Measurements from ENCODE around the gene BLNK.

The BLNK gene

DNA sequence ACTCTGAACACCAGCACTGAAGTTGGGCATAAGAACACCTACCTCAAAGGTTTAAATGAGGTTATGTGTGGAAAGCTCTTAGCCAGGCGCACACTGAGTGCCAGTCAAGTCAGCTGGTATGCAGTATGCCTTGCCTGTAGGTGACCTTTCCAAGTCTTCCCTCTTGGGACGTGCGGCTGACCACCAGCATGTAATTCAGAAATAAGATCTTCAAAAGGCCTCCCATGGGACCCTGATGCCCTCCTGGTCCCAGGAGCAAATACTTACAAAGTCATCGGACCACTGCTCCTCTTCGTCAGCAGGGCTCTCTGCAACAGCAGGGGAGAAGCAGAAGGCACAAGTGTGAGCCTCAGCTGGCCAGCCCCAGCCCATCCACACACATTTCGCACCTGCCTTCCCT, 40.8 kb downstream of the BLNK start:
- no peak overlapping the region for H3K9ac ChIP-seq (ENCODE audit: low read depth in 1 of 2, low read length in 2 of 2)
- H3K27me3 ChIP-seq (ENCODE audit: control insufficient read depth in 2 of 2, insufficient read depth in 2 of 2, low read length in 2 of 2), result no peaks in the 10 kb centered on the region
- no peak overlapping the region for H3K4me3 ChIP-seq (ENCODE audit: low read length in 2 of 2)
- H3K9me3 ChIP-seq (ENCODE audit: control insufficient read depth in 2 of 2, low read length in 2 of 2), result no peaks in the 10 kb centered on the region
- H3K36me3 ChIP-seq (ENCODE audit: control insufficient read depth in 2 of 2, insufficient read depth in 2 of 2, low read length in 2 of 2), result peaks cover 12 to 30% of the 10 kb centered on the region in 2 donors
- peaks cover 2 to 11% of the 10 kb centered on the region in 2 donors for H3K4me1 ChIP-seq (ENCODE audit: control insufficient read depth in 2 of 2, insufficient read depth in 2 of 2, low read length in 2 of 2)
- H3K27ac ChIP-seq (ENCODE audit: low read depth in 2 of 2, low read length in 2 of 2), result no peak overlapping the region

DNA sequence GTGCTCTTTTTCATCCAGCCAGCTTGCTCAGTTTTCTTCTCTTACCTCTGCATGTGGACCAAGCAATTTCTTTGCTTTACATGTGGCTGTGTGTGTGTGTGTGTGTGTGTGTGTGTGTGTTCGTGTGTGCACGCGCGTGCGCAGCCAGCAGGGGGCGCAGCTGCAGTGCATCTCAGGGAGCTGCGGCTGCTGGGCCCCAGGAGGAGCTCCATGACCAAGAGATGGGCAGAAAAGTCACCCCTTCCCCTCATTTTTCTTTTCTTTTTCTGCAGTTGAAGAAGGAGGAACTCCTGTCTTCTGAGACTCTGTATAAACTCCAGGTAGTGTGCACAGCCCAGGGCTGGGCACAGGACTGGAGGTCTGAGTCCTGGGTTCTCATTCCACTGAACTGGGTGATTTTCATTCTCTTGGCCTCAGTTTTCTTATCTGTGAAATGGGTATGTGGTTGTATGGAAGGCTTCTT, 41.8 kb downstream of the BLNK start:
- Histone ChIP-seq H3K9me3 (ENCODE audit: control insufficient read depth in 2 of 2, low read length in 2 of 2) (no peaks in the 10 kb centered on the region), H3K9ac (ENCODE audit: low read depth in 1 of 2, low read length in 2 of 2) (no peak overlapping the region), H3K4me1 (ENCODE audit: control insufficient read depth in 2 of 2, insufficient read depth in 2 of 2, low read length in 2 of 2) (peaks cover 2 to 11% of the 10 kb centered on the region in 2 donors), H3K36me3 (ENCODE audit: control insufficient read depth in 2 of 2, insufficient read depth in 2 of 2, low read length in 2 of 2) (peaks cover 16 to 35% of the 10 kb centered on the region in 2 donors), H3K27ac (ENCODE audit: low read depth in 2 of 2, low read length in 2 of 2) (peak overlapping the region; percentile 28 to 32), H3K4me3 (ENCODE audit: low read length in 2 of 2) (no peak overlapping the region), H3K27me3 (ENCODE audit: control insufficient read depth in 2 of 2, insufficient read depth in 2 of 2, low read length in 2 of 2) (no peaks in the 10 kb centered on the region)

DNA sequence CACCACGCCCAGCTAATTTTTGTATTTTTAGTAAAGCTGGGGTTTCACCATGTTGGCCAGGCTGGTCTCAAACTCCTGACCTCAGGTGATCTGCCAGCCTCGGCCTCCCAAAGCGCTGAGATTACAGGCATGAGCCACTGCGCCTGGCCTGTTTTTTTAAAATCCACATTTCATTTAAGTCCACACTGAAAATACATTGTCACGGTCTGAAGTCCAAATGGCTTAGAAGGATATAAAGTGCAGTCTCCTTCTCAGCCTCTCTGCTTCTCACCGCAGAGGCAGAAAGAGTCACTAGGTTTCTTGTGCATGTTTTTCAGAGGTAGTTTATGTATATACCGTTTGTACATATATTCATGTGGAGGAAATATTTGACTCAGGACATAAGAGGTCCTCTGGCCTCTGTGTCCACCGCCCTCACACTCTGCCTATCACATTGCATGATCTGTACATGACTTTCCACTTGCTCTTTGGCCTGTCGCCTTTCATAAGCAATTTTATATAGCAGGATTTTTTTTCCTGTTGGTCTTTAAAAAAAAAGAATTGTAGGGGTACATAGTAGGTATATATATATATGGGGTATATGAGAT, 42.9 kb downstream of the BLNK start:
- peaks cover 2 to 11% of the 10 kb centered on the region in 2 donors for H3K4me1 ChIP-seq (ENCODE audit: control insufficient read depth in 2 of 2, insufficient read depth in 2 of 2, low read length in 2 of 2)
- H3K36me3 ChIP-seq (ENCODE audit: control insufficient read depth in 2 of 2, insufficient read depth in 2 of 2, low read length in 2 of 2), result peaks cover 16 to 33% of the 10 kb centered on the region in 2 donors
- H3K9me3 ChIP-seq (ENCODE audit: control insufficient read depth in 2 of 2, low read length in 2 of 2), result no peaks in the 10 kb centered on the region
- H3K9ac ChIP-seq (ENCODE audit: low read depth in 1 of 2, low read length in 2 of 2), result peak overlapping the region in 1 of 2 donors; percentile 8
- no peaks in the 10 kb centered on the region for H3K27me3 ChIP-seq (ENCODE audit: control insufficient read depth in 2 of 2, insufficient read depth in 2 of 2, low read length in 2 of 2)
- no peak overlapping the region for H3K4me3 ChIP-seq (ENCODE audit: low read length in 2 of 2)
- peak overlapping the region in 1 of 2 donors; percentile 56 for H3K27ac ChIP-seq (ENCODE audit: low read depth in 2 of 2, low read length in 2 of 2)

DNA sequence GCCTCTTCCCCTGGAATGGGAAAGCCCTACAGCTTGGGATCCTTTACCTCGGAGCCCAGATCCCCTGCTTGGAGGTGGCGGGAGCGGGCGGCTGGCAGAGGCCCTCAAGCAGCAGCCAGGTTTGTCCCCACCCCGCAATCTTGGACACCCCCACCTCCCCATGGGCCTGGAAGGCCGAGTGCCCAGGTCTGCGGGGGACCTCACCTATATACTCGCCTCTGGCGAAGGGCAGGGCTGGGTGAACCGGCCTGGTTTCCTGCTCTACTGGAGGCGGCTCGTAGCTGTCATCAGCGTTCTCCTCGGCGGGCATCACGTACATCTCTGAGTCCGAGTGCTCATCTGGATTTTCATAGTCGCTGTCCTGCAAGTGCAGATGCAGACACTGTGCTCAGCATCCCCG, 44.2 kb downstream of the BLNK start:
- no peak overlapping the region for H3K9ac ChIP-seq (ENCODE audit: low read depth in 1 of 2, low read length in 2 of 2)
- H3K36me3 ChIP-seq (ENCODE audit: control insufficient read depth in 2 of 2, insufficient read depth in 2 of 2, low read length in 2 of 2), result peaks cover 20 to 43% of the 10 kb centered on the region in 2 donors
- no peak overlapping the region for H3K4me3 ChIP-seq (ENCODE audit: low read length in 2 of 2)
- H3K9me3 ChIP-seq (ENCODE audit: control insufficient read depth in 2 of 2, low read length in 2 of 2), result no peaks in the 10 kb centered on the region
- peaks cover 2 to 11% of the 10 kb centered on the region in 2 donors for H3K4me1 ChIP-seq (ENCODE audit: control insufficient read depth in 2 of 2, insufficient read depth in 2 of 2, low read length in 2 of 2)
- no peak overlapping the region for H3K27ac ChIP-seq (ENCODE audit: low read depth in 2 of 2, low read length in 2 of 2)
- H3K27me3 ChIP-seq (ENCODE audit: control insufficient read depth in 2 of 2, insufficient read depth in 2 of 2, low read length in 2 of 2), result no peaks in the 10 kb centered on the region

DNA sequence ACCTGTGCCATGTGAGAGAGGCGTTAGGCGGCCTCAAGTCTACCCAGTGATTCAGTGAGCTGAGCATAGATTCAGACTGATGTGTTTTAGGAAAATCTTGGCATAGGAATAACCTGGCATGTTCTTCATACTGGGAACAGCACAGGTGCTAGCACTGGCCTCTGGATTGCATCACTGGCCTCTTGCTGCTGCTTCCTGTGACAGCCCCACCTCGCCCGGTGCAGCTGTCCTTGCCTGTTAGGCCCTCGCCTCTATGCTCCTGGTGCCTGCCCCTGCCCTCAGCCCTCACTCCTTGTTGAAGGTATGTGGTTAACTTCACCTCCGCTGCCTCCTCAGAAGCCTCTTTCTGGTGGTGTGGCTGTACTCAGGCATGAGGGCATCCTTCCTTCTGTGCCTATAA, 46.2 kb downstream of the BLNK start:
- Histone ChIP-seq H3K9me3 (ENCODE audit: control insufficient read depth in 2 of 2, low read length in 2 of 2) (no peaks in the 10 kb centered on the region), H3K36me3 (ENCODE audit: control insufficient read depth in 2 of 2, insufficient read depth in 2 of 2, low read length in 2 of 2) (peaks cover 22 to 42% of the 10 kb centered on the region in 2 donors), H3K4me3 (ENCODE audit: low read length in 2 of 2) (no peak overlapping the region), H3K9ac (ENCODE audit: low read depth in 1 of 2, low read length in 2 of 2) (no peak overlapping the region), H3K27ac (ENCODE audit: low read depth in 2 of 2, low read length in 2 of 2) (no peak overlapping the region), H3K27me3 (ENCODE audit: control insufficient read depth in 2 of 2, insufficient read depth in 2 of 2, low read length in 2 of 2) (no peaks in the 10 kb centered on the region), H3K4me1 (ENCODE audit: control insufficient read depth in 2 of 2, insufficient read depth in 2 of 2, low read length in 2 of 2) (peaks cover 2 to 11% of the 10 kb centered on the region in 2 donors)

DNA sequence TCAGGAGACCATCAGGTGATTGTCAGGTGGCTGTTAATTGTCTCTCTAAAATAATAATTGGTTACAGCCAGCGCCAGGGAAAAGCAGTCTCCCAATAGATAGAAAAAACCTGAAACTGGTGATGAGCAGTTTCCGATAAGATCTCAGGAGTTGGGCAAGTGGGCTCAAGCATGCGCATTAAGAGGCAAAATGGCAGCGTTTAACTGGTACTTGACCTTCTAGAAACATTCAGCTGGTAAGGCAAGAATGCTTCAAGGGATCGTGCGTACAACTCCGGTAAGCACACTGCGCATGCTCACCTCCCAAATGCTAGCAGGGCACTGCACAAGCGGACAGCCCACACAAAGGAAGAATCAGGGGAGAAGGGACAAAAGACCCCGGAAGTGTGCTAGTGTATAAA, 48.5 kb downstream of the BLNK start:
- no peaks in the 10 kb centered on the region for H3K27me3 ChIP-seq (ENCODE audit: control insufficient read depth in 2 of 2, insufficient read depth in 2 of 2, low read length in 2 of 2)
- H3K4me1 ChIP-seq (ENCODE audit: control insufficient read depth in 2 of 2, insufficient read depth in 2 of 2, low read length in 2 of 2), result peaks cover 0 to 3% of the 10 kb centered on the region in 2 donors
- H3K36me3 ChIP-seq (ENCODE audit: control insufficient read depth in 2 of 2, insufficient read depth in 2 of 2, low read length in 2 of 2), result peaks cover 22 to 41% of the 10 kb centered on the region in 2 donors

DNA sequence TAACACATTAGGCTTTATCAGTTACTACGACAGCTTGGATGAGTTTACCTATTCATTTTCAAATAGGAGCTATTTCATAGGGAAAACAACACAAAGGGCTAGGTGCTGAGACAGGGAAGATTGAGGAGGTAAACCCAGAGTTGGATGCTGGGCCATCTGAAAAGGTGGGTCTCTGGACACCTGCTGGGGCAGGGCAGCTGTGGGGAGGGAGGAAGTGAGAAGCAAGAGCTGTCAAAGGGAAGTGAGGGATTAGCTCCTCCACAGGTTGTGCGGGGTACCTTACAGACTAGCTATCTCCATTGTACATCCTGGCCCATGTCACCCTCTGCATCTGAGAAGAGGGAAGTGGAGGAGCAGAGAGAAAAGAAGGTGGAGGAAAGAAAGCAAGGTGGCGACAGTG, 48.9 kb downstream of the BLNK start:
- Histone ChIP-seq H3K27me3 (ENCODE audit: control insufficient read depth in 2 of 2, insufficient read depth in 2 of 2, low read length in 2 of 2) (no peaks in the 10 kb centered on the region), H3K4me1 (ENCODE audit: control insufficient read depth in 2 of 2, insufficient read depth in 2 of 2, low read length in 2 of 2) (no peaks in the 10 kb centered on the region), H3K9ac (ENCODE audit: low read depth in 1 of 2, low read length in 2 of 2) (no peak overlapping the region), H3K4me3 (ENCODE audit: low read length in 2 of 2) (no peak overlapping the region), H3K9me3 (ENCODE audit: control insufficient read depth in 2 of 2, low read length in 2 of 2) (no peaks in the 10 kb centered on the region), H3K36me3 (ENCODE audit: control insufficient read depth in 2 of 2, insufficient read depth in 2 of 2, low read length in 2 of 2) (peaks cover 22 to 39% of the 10 kb centered on the region in 2 donors), H3K27ac (ENCODE audit: low read depth in 2 of 2, low read length in 2 of 2) (no peak overlapping the region)

More for the DNA sequence above, 48.5 kb downstream of the BLNK start:
- H3K9ac ChIP-seq (ENCODE audit: low read depth in 1 of 2, low read length in 2 of 2), result no peak overlapping the region
- H3K4me3 ChIP-seq (ENCODE audit: low read length in 2 of 2), result no peak overlapping the region
- H3K27ac ChIP-seq (ENCODE audit: low read depth in 2 of 2, low read length in 2 of 2), result no peak overlapping the region
- no peaks in the 10 kb centered on the region for H3K9me3 ChIP-seq (ENCODE audit: control insufficient read depth in 2 of 2, low read length in 2 of 2)

DNA sequence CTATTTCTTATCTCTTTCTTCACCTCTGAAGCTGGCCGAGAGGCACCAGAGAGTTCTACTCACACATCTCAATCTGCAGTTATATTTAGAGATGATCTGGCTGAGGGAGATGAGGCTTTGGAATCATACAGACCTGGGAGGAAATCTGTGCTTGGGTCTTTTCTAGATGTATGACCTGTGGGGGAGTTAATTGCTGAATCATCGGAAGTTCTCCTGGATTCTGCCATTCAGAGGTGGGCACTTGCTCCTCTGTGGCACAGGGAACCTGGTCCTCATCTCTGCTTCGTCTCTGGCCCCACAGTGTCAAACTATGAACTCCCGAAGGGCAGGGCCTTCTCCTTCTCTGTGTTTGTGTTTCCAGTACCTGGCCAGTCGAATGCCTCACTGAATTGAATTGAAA, 52.5 kb downstream of the BLNK start:
- no peaks in the 10 kb centered on the region for H3K27me3 ChIP-seq (ENCODE audit: control insufficient read depth in 2 of 2, insufficient read depth in 2 of 2, low read length in 2 of 2)

DNA sequence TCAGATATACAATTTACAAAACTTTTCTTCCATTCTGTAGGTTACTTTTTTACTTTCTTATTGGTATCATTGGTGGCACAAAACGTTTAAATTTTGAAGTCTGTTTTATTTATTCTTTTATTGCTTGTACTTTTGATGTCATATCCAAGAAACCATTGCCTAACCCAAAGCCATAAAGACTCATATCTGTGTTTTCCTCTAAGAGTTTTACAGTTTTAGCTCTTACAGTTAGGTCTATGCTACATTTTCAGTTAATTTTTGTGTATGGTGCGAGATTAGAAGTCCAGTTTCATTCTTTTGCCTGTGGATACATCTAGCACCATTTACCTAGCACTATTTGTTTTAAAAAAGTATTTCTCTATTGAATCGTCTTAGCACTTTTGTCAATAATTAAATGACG, 53.7 kb downstream of the BLNK start:
- no peaks in the 10 kb centered on the region for H3K27me3 ChIP-seq (ENCODE audit: control insufficient read depth in 2 of 2, insufficient read depth in 2 of 2, low read length in 2 of 2)
- H3K27ac ChIP-seq (ENCODE audit: low read depth in 2 of 2, low read length in 2 of 2), result no peak overlapping the region
- H3K4me3 ChIP-seq (ENCODE audit: low read length in 2 of 2), result no peak overlapping the region
- no peaks in the 10 kb centered on the region for H3K9me3 ChIP-seq (ENCODE audit: control insufficient read depth in 2 of 2, low read length in 2 of 2)
- peaks cover 27 to 47% of the 10 kb centered on the region in 2 donors for H3K36me3 ChIP-seq (ENCODE audit: control insufficient read depth in 2 of 2, insufficient read depth in 2 of 2, low read length in 2 of 2)
- no peaks in the 10 kb centered on the region for H3K4me1 ChIP-seq (ENCODE audit: control insufficient read depth in 2 of 2, insufficient read depth in 2 of 2, low read length in 2 of 2)
- H3K9ac ChIP-seq (ENCODE audit: low read depth in 1 of 2, low read length in 2 of 2), result no peak overlapping the region

More for the DNA sequence above, 52.5 kb downstream of the BLNK start:
- H3K9me3 ChIP-seq (ENCODE audit: control insufficient read depth in 2 of 2, low read length in 2 of 2), result no peaks in the 10 kb centered on the region
- peaks cover 30 to 46% of the 10 kb centered on the region in 2 donors for H3K36me3 ChIP-seq (ENCODE audit: control insufficient read depth in 2 of 2, insufficient read depth in 2 of 2, low read length in 2 of 2)
- no peak overlapping the region for H3K27ac ChIP-seq (ENCODE audit: low read depth in 2 of 2, low read length in 2 of 2)
- no peaks in the 10 kb centered on the region for H3K4me1 ChIP-seq (ENCODE audit: control insufficient read depth in 2 of 2, insufficient read depth in 2 of 2, low read length in 2 of 2)
- H3K9ac ChIP-seq (ENCODE audit: low read depth in 1 of 2, low read length in 2 of 2), result no peak overlapping the region
- no peak overlapping the region for H3K4me3 ChIP-seq (ENCODE audit: low read length in 2 of 2)

DNA sequence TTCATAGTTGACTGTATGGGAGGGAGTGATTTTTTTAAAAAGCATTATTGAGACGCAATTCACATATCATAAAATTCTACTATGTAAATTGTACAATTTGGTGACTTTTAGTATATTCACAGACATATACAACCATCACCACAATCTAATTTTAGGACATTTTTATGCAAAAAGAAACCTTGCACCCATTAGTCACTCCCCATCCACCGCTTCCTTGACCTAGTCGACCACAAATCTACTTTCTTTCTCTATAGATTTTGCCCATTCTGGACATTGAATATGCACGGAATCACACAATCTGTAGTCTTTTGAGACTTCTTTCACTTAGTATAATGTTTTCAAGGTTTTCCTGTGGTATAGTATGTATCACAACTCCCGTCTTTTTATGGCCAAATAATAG, 54.6 kb downstream of the BLNK start:
- peaks cover 25 to 44% of the 10 kb centered on the region in 2 donors for H3K36me3 ChIP-seq (ENCODE audit: control insufficient read depth in 2 of 2, insufficient read depth in 2 of 2, low read length in 2 of 2)
- H3K9me3 ChIP-seq (ENCODE audit: control insufficient read depth in 2 of 2, low read length in 2 of 2), result no peaks in the 10 kb centered on the region
- no peak overlapping the region for H3K4me3 ChIP-seq (ENCODE audit: low read length in 2 of 2)
- H3K9ac ChIP-seq (ENCODE audit: low read depth in 1 of 2, low read length in 2 of 2), result no peak overlapping the region
- H3K27me3 ChIP-seq (ENCODE audit: control insufficient read depth in 2 of 2, insufficient read depth in 2 of 2, low read length in 2 of 2), result no peaks in the 10 kb centered on the region
- no peak overlapping the region for H3K27ac ChIP-seq (ENCODE audit: low read depth in 2 of 2, low read length in 2 of 2)
- H3K4me1 ChIP-seq (ENCODE audit: control insufficient read depth in 2 of 2, insufficient read depth in 2 of 2, low read length in 2 of 2), result no peaks in the 10 kb centered on the region
